Measurements from ENCODE around the gene CYGB.

Gene CYGB

GRCh38 chr17:76549215-76549518, 11.7 kb upstream of the CYGB start:
- DNase-seq = no peak

GRCh38 chr17:76548378-76549214, 11.1 kb upstream of the CYGB start:
- no peak for DNase-seq

- DNase-seq = no peak
Measured at GRCh38 chr17:76547642-76548202, 10.2 kb upstream of the CYGB start.

- no peak for DNase-seq
Measured at GRCh38 chr17:76547183-76547641, 9.7 kb upstream of the CYGB start.

DNA sequence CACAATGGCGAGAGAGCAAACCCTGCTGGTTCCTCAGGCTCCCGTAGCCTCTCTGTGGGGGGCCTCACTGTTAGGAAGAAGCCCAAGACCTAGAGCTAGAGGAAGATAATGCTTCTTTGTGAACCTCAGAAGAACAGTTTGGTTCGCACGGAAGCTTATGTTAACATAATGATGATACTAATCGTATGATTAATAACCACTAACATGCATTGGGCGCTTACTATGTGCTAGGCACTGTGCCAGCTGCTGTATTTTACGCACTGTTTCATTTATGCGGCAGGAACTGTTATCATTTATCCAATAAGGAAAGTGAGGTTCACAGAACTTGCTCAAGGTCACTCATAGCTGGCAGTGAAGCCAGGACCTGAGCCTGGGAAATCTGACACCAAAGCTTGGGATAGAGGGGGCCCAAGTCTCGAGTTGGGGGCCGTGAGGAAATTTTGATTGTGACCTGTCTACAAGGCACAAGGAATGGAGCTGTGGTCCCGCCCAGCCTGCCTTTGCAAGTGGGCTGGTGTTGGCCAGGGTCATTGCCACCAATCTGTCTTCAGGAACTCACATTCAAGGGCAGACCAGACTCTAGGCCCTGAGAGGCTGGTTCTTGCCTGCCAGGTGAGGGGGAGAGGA, 9.2 kb upstream of the CYGB start:
- no peak for DNase-seq

- no peak for DNase-seq
Measured at GRCh38 chr17:76545918-76546555, 8.5 kb upstream of the CYGB start.

GRCh38 chr17:76544546-76545365, 7.2 kb upstream of the CYGB start:
- DNase-seq = no peak

DNA sequence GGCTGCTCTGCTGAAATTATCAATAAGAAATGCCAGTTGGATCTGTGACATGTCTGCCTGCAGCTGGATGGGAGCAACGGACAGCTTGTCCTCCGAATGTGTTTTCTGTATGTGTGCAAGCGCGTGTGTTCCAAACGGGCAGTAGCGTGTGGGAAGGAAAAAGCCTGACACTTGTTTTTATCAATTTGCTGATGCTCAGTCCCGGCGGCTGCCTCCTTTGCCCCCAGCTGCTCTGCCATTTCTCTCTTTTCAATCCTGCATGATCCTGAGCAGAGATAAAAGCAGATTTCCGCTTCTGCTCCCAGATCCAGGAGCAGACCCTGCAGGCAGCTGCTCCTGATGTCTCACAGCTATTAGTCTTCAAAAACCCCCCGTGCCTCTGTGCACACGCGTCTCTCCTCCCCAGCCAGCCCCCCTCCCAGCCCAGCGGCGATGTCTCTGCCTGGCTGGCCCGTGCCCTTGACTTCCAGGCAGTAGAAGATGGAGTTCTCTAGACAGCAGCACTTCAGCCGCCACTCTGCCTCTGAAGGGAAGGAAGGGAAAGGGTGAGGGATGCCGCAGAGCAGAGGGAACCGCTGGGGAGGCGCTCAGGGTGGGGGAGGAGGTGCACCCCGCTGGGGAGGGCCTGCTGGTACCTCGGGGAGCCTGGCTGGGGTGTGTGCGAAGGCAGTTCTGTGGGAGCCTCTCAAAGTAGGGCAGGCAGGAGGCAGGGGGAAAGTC, 6.5 kb upstream of the CYGB start:
- DNase-seq = no peak

- DNase-seq = no peak
Measured at GRCh38 chr17:76543482-76543825, 5.9 kb upstream of the CYGB start.

GRCh38 chr17:76542984-76543383, 5.5 kb upstream of the CYGB start:
- DNase-seq = no peak

DNA sequence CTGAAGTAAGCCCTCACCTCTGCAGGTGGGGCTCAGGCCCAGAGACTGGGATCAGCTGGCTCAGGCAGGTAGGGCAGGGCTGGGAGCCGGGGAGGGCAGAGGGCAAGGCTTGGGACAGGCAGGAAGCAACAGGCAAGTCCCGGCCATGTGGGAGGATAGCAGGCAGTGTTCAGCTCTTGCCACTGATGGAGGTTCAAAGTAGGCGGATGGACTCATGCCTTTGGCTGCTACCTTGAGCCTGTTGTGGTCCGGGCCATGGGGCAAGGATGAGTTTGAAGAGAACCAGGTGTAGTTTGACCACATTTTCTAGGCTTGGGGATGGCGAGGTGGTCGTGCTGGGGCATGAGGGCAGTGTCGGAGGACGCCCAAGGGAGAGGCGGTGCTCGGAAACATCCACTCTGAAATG, 5.1 kb upstream of the CYGB start:
- no peak for DNase-seq

GRCh38 chr17:76541739-76542454, 4.4 kb upstream of the CYGB start:
- DNase-seq = no peak

GRCh38 chr17:76540381-76541300, 3.1 kb upstream of the CYGB start:
- DNase-seq = no peak

DNA sequence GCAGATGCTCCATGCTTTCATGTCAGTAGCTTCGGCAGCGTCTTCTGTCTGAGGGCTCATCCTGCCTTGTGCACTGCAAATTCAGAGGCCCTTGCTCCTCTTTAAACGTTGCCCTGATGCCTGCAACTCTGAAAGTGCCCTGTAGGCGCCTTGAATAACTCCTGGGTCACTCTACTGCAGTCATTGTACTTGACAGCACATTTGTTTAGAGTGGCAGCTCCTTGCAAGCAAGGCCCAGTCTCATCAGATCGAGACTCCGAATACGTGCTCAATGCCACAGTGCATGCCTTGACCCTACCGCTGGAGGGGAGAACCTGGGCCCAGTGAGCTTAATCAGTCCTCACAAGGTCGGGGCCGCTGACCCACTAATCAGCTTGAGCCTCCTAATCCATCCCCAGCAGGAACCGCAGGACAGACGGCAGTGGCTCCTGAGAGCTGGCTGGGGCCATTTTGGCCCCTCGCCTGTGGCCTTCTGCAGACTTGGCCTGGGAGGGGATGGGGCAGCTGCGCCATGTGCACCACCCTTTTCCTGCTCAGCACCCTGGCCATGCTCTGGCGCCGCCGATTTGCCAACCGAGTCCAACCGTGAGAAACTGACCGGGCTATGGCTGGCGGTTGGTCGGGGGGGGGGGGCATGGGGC, 2.2 kb upstream of the CYGB start, which contains the start of gene PRCD:
Gene PRCD, plus strand, starts transcription at position 414 of the 641 bp plus-strand sequence. Its CDS starts 98 bp downstream, at position 512.
- no peak for DNase-seq

GRCh38 chr17:76538941-76539570, 1.5 kb upstream of the CYGB start:
- no peak for DNase-seq

GRCh38 chr17:76538281-76538931, 897 bp upstream of the CYGB start:
- DNase-seq = no peak

DNA sequence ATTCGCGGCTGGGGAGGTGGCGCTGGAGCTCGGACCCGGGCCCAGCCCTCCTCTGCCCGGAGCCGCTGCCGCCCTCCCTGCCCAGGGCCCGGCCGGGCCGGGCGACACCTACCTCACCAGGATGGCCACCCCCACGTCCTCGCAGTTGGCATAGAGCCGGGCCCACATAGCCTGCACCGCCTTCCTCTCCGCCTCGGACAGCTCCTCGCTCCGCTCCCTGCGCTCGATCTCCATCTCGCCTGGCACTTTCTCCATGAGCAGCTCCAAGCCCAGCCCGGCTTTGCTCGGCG, 276 bp downstream of the CYGB start:
- no peak for DNase-seq

DNA sequence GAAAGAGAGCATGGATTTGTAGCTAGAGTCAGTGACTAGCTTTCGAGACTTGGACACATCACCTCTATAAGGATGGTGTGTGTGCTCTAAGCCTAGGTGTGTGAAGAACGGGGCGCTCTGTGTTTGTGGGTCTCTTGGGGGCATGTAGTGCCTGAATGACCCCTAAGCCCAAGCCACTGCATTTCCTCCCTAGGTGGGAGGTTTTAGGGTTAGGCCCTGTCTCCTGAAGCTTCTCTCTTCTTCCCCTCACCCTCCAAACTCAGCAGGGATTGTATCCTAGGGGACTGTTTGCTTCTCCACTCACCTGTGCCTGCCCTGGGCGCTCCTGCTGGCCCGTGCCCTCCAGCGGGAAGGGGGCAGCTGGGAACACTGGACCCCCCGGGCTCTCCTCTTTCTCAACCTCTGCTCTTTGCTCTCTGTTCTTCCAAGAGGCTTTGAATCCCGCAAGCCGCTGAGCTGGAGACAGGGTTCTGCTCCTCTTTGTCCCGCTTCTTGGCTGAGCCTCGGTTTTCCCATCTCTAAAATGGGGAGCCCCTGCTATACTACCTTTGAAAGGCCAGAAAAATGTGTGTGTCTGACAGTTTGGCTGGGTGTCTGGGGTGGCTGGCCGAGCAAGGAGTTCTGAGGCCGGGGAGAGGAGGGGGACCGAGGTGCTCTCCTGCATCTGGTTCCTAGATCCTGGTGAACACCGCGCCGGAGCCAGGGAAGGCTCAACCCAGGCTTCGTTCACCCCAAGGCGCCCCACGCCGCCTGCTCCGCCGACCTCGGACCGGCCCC, 810 bp downstream of the CYGB start:
- DNase-seq = no peak
